Ovary (tissue), 9 donors: ENCODE results near the gene EXOSC7. TPM values are rescaled to one million over a fixed set of nuclear protein-coding genes. Genes with fewer than 3 reads are reported as not detected.

Source experiments
- DNase-seq, 5 donors: peaks; one replicate each; pipeline ENCODE4 v3.0.0-alpha.2; 2019 to 2020
- H3K27ac ChIP-seq, 2 donors: fragments of 200-600 bp; one replicate each; pipeline versions ENCODE4 v1.5.1 to v1.8.0; 2019 to 2022
- H3K27me3 ChIP-seq: fragments of 200-600 bp; one replicate; pipeline ENCODE4 v1.8.0; 2022
- H3K36me3 ChIP-seq: fragments of 200-600 bp; sonication (generic); one replicate; pipeline ENCODE4 v1.5.1; 2019
- H3K4me1 ChIP-seq: one replicate; pipeline ENCODE4 v1.8.1; 2013; ENCODE audit warnings: mild to moderate bottlenecking, moderate library complexity; ENCODE audit not compliant: insufficient read depth
- H3K4me3 ChIP-seq: fragments of 200-600 bp; sonication (generic); one replicate; pipeline ENCODE4 v1.5.1; 2017
- H3K9me3 ChIP-seq, 2 donors: fragments of 200-600 bp in 1 of 2; sonication (generic) in 1 of 2; one replicate each; pipeline versions ENCODE4 v1.5.1 to v1.8.1; 2013 to 2019; ENCODE audit warnings: mild to moderate bottlenecking in 1 of 2, moderate library complexity in 1 of 2
- CTCF ChIP-seq, 3 donors: fragments of 450-650 bp in 2 of 3; fragments of 200-600 bp in 1 of 3; IDR thresholded peaks; one replicate each; pipeline versions ENCODE4 v1.5.1 to v1.8.0; 2016 to 2022; ENCODE audit warnings: antibody characterized with exemption in 3 of 3, mild to moderate bottlenecking in 1 of 3
- EP300 ChIP-seq: sonication (generic); formaldehyde crosslinking; IDR thresholded peaks from one replicate; pipeline ENCODE4 v1.6.1; 2017; ENCODE audit warnings: antibody characterized with exemption
- POLR2A ChIP-seq: fragments of 450-650 bp; IDR thresholded peaks from one replicate; pipeline ENCODE4 v1.6.1; 2017; ENCODE audit warnings: antibody characterized with exemption, mild to moderate bottlenecking, moderate library complexity
- WGBS, 3 donors: extraction: QIAGEN DNeasy Blood & Tissue Kit in 1 of 3; methylation state at CpG; one replicate each; pipeline versions ENCODE4 v1.1.5 to v1.1.7; 2013 to 2017; 5-methylcytosine and 5-hydroxymethylcytosine counted together
- intact Hi-C, 4 donors: fragments of 100-400 bp; cut with DNase I; formaldehyde crosslinking; loops; one replicate each; pipeline versions ENCODE4 v1.11.0 to v1.15.1; 2022 to 2023
- polyA plus RNA-seq, 2 donors: library from polyadenylated mRNA; stranded (reverse); fragments of 200-250 nt in 1 of 2; fragments of 350-450 nt in 1 of 2; fragmentation: Illumina TruSeq in 1 of 2; extraction: RNeasy Lipid Tissue Mini Kit (QIAGEN cat#74804) in 1 of 2; gene quantifications; one replicate each; pipeline ENCODE4 v1.2.3, GENCODE V29; 2013 to 2014
- total RNA-seq, 7 donors: library from RNA; depleted of rRNA in 2 of 7; stranded (reverse); fragments of >200 nt in 2 of 7; fragmentation: NEBNext Ultra II Directional in 3 of 7; extraction: Animal tissue kit (Norgen Biotek cat#: 25700) in 3 of 7; gene quantifications; one replicate each; pipeline versions ENCODE4 v1.1.0 to v1.2.4, GENCODE V29; 2016 to 2023
- donor health status: DM: no; HTN: no; CAD: no; lungs with moderate emphysema.
- donor health status: DM: no; HTN: no; CAD: no.
- donor health status: Bipolar disorder and iron deficiency.
- donor health status: DM: yes; HTN: yes; CAD: no.
- donor health status: DM: no; HTN: no; CAD: no.
- donor health status: DM: yes; HTN: yes; CAD: no.

EXOSC7 gene
- total and polyA plus RNA-seq, 9 donors: 28.3 to 39.3 (median 35.4) TPM

- no peaks in the 10 kb centered on the region for H3K27me3 ChIP-seq
- no peak for DNase-seq
- TF ChIP-seq POLR2A (no peak), EP300 (no peak), CTCF (IDR thresholded peaks at IDR 0.05) (no peak)
- 35 to 42% (median 39%) methylated on average over 2 of the region's 2 CpGs for WGBS, 3 donors
- H3K27ac ChIP-seq: no peak overlapping the region
- intact Hi-C loops: no loop called here
- no peaks in the 10 kb centered on the region for H3K36me3 ChIP-seq
- H3K4me3 ChIP-seq: no peak overlapping the region
- no peaks in the 10 kb centered on the region for H3K4me1 ChIP-seq
- no peaks in the 10 kb centered on the region for H3K9me3 ChIP-seq
These were observed 79.0 kb downstream of the EXOSC7 start for GRCh38 chr3:45055032-45055410.

DNA sequence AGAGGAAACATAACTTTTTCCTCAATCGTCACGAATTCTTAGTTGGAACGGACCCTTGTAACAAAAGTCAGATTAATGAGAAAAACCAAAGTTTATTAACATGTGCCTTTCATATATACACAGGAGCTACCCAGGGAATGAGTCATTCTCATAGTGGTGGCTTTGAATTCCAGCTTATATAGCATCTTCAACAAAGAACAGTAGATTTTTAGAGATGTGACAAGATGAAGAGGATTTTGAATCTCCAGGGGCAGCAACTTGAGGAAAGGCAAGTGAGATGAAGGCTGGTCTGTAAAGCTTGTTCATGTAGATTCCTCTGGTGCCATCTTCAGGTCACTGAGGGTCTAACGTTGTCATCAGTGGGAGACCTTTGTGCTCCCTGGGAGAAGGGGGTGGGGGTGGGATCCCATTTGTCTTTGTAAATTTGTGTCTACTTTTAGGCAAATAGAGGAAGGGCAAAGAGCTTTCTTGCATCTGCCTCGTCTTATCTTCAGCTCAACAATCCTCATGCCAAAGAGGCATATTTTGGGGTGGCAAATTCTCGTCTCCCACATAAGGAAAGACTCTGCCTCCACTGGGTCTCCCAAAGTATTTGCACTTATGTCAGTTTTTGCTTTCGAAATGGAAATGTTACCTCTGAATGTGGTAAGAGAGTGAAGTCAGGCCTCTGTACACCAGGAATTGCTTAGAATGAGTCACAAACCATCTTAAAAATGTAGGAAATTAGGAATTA lies 79.5 kb downstream of the EXOSC7 start:
- H3K27ac ChIP-seq: no peak overlapping the region
- H3K27me3 ChIP-seq: no peaks in the 10 kb centered on the region
- TF ChIP-seq CTCF (IDR thresholded peaks at IDR 0.05) (no peak), EP300 (no peak), POLR2A (no peak)
- no peak overlapping the region for H3K4me3 ChIP-seq
- intact Hi-C loops: no loop called here
- no peaks in the 10 kb centered on the region for H3K9me3 ChIP-seq
- no peaks in the 10 kb centered on the region for H3K36me3 ChIP-seq
- 69 to 78% (median 75%) methylated on average over 7 of the region's 7 CpGs for WGBS, 3 donors
- H3K4me1 ChIP-seq: no peaks in the 10 kb centered on the region
- DNase-seq: no peak

GRCh38 chr3:45056608-45057301 lies 80.7 kb downstream of the EXOSC7 start:
- no peaks in the 10 kb centered on the region for H3K36me3 ChIP-seq
- no peak overlapping the region for H3K27ac ChIP-seq
- H3K4me3 ChIP-seq: no peak overlapping the region
- H3K9me3 ChIP-seq: no peaks in the 10 kb centered on the region
- H3K4me1 ChIP-seq: no peaks in the 10 kb centered on the region
- TF ChIP-seq CTCF (IDR thresholded peaks at IDR 0.05) (no peak), EP300 (no peak), POLR2A (no peak)
- intact Hi-C loops: no loop called here
- no peaks in the 10 kb centered on the region for H3K27me3 ChIP-seq
- 60 to 69% (median 65%) methylated on average over 5 of the region's 5 CpGs for WGBS, 3 donors
- no peak for DNase-seq

GRCh38 chr3:45057557-45057956 lies 81.5 kb downstream of the EXOSC7 start:
- H3K27ac ChIP-seq: no peak overlapping the region
- no peaks in the 10 kb centered on the region for H3K4me1 ChIP-seq
- intact Hi-C loops: no loop called here
- no peaks in the 10 kb centered on the region for H3K27me3 ChIP-seq
- TF ChIP-seq CTCF (IDR thresholded peaks at IDR 0.05): no peak
- no peak for TF ChIP-seq POLR2A
- TF ChIP-seq EP300: no peak
- H3K4me3 ChIP-seq: no peak overlapping the region
- WGBS, 3 donors: 87 to 94% (median 92%) methylated on average over 3 of the region's 3 CpGs
- DNase-seq: no peak
- no peaks in the 10 kb centered on the region for H3K36me3 ChIP-seq
- H3K9me3 ChIP-seq: no peaks in the 10 kb centered on the region
